ENCODE results near the gene BOK.
"Not testable (repeated sequence)": the region's sequence is repeated elsewhere in the genome, so short reads cannot be mapped to it uniquely, and the experiment has no call there.

BOK gene, protein sequence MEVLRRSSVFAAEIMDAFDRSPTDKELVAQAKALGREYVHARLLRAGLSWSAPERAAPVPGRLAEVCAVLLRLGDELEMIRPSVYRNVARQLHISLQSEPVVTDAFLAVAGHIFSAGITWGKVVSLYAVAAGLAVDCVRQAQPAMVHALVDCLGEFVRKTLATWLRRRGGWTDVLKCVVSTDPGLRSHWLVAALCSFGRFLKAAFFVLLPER

GRCh38 chr2:241558532-241559322 is at the start of gene BOK:
Gene BOK, plus strand, starts transcription at chr2:241558745. Its CDS starts 739 bp downstream, at chr2:241559484.
- DNase-seq: peak; percentile 29 to 39

DNA sequence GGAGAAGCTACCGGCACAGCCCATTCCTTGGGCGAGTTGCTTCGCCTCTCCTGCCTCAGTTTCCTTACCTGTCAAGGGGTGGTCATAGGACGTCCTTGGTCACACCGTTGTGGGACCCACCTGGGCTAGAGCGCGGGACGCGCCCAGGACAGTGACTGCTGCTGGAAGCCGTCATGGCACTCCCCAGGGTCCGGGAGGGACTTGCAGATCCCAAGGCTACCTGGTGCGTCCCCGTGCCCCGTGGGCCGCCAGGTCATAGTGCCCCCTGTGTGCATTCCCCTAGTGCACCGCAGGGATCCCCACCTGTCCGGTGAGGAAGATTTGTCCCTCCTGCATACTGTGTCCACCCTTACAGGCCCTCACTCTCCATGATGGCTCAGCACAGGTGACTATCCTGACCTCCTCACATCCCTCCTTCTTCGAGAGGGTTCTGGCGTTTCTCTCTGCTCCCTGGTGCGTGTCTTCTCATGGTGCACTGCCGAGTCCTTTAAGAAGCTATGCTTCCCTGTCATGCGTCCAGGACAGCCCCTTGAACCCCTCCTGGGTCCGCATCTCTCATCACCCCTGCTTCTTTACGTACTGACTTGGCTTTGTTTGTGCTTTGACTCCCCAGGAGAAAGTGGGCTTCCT is 49.3 kb upstream of the BOK start:
- DNase-seq: no peak

DNA sequence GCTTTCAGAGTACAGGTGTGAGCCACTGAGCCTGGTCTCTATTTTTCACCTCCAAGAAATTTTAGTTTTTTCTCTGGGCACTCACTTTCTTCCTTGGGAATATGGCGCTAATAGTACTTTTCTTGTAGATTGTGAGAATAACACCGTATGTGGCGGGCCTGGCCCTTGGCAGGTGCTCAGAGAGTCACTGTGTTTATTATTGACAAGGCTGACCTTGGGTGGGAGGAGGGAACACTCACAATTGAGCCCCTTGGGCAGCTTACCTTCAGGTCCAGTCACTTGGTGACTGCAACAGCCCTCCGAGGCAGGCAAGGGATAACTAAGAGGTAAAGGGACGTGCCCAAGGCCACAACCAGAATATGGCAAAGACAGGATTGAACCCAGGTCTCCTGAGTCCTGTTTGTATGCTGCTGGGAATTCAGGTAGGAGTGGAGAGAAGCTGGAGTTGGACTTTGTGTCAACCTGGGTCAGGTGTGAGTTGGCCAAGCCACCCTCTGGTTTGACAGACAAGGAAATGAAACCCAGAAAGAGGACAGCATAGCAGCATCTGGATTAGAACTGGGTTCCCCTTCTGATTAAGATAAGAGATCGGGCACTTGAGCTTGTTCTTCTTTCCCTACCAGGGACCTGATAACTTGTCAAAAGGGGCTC is 47.3 kb upstream of the BOK start:
- DNase-seq: no peak

GRCh38 chr2:241514553-241514952 is 44.0 kb upstream of the BOK start:
- no peak for DNase-seq

GRCh38 chr2:241514986-241515737 is 43.4 kb upstream of the BOK start:
- DNase-seq: no peak

GRCh38 chr2:241516520-241516965 is 42.0 kb upstream of the BOK start:
- no peak for DNase-seq

DNA sequence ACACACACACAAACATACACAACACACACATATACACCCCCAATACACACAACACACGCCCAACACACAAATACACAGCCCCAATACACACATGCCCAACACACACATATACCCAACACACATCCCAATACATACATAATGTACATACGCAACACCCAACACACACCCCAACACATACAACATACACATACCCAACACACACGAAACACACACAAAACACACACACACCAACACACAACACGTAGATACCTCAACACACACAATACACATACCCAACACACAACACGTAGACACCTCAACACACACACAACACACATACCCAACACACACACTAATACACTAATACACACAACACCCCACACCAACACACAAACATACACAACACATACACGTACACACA is 41.2 kb upstream of the BOK start:
- DNase-seq: no peak

DNA sequence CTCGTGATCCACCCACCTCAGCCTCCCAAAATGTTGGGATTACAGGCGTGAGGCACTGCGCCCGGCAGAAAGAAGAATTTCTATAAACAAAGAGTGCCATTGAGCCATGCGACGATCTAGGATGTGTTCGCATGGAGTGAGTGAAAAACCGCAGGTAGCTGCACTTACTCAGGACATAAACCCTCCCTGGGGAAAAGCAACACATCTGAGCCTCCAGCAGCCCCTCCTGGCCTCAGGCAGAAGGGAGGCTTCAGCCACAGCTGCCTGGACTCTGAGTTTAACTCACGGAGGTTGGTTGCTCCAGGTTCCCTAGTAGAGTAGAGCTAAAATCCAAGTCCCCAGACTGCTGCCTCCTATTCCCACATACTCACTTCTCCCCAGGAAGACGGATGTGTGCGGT is 38.9 kb upstream of the BOK start:
- DNase-seq: peak in 1 of 2 experiments; percentile 18

DNA sequence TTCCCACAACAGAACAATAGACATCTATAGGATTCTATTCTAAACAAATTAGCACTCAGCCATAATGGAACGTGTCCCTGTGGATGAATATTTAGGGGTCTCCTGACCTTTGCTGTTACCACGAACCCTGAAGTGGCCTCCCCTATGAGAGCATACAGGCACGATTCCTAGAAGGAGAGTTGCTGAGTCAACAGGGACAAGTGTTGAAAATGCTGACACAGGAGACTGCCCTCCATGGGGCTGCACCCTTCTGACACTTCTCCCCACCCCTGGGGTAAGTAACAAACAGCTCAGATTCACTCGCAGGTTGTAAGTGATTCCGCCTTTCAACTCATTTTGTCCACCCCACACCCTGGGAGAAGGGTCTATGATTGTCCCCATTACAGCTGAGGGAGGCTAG is 36.1 kb upstream of the BOK start:
- no peak for DNase-seq

- DNase-seq: not testable (repeated sequence)
These were observed 32.4 kb upstream of the BOK start for GRCh38 chr2:241525818-241526780.

GRCh38 chr2:241530571-241530970 is 28.0 kb upstream of the BOK start:
- DNase-seq: no peak

GRCh38 chr2:241531161-241531722 is 27.3 kb upstream of the BOK start:
- DNase-seq: no peak

- DNase-seq: no peak
These were observed 26.4 kb upstream of the BOK start for GRCh38 chr2:241532168-241532567.

DNA sequence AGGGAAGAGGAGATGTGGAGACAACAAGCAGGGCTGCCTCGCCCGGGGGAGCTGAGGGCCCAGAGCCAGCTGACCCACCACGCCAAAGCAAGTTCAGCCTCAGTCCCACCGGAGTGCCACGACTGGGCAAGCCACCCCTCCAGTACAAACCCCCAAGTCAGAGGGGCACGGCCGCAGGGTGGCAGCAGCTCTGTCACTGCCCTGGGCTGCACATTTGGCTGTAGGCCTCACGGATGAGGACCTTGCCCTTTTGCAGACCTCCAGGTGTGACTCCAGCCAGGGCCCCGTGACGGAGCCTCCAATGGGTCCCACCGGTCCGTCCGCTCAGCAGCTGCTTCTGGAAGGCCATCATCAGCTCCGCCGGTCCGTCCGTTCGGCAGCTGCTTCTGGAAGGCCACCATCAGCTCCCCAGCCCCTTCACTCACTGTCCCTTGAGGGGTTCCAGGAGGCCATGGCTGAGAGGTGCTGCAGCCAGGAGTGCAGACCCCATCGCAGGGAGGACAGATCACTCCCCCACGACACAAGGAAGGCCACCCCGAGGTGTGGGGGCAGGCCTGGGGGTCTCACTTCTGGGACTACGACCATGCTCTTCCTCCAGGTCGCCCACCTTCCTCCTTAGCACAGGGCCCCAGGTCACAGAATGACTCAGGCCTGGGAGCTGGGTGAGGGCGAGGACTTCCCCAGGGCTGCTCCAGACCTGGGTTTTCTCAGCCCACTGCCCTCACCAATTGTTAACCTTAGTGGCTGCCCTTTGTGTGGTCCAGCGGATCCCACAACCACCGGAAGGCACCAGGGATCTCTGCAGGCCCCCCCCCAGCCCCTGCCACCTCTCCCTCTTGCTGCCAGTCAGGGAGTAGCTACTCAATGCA is 25.6 kb upstream of the BOK start:
- DNase-seq: no peak

GRCh38 chr2:241534293-241534692 is 24.3 kb upstream of the BOK start:
- DNase-seq: no peak

DNA sequence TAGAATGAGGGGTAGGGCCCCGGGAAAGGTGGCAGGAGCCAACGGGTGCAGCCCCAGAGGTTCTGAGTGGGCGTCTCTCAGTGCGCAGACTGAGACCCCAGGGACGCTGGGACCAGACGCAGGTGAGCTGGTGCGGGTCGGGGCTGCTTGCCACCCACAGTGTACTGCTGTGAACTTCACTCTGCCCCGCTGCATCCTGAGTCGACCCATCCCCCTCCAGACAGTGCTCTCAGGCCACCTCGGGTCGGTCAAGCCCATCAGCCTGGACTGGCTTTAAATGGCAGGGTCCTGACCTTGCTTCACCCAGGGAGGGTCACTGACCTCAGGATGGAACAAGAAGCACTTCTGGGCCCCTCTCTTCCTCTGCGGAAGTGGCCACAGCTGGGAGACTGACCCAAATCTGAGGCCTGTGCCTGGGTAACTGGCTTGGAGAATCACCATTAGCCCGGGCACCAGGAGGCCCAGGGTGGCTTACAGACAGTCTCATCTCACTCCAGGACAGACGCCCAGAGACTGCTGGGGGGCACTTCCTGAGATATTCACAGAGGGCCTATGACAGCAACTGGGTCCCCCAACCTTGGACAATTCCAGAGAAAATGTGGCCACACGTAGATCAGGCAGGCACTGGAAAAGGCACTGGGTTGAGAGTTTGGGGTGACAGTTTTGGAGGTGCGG is 23.7 kb upstream of the BOK start:
- DNase-seq: no peak

DNA sequence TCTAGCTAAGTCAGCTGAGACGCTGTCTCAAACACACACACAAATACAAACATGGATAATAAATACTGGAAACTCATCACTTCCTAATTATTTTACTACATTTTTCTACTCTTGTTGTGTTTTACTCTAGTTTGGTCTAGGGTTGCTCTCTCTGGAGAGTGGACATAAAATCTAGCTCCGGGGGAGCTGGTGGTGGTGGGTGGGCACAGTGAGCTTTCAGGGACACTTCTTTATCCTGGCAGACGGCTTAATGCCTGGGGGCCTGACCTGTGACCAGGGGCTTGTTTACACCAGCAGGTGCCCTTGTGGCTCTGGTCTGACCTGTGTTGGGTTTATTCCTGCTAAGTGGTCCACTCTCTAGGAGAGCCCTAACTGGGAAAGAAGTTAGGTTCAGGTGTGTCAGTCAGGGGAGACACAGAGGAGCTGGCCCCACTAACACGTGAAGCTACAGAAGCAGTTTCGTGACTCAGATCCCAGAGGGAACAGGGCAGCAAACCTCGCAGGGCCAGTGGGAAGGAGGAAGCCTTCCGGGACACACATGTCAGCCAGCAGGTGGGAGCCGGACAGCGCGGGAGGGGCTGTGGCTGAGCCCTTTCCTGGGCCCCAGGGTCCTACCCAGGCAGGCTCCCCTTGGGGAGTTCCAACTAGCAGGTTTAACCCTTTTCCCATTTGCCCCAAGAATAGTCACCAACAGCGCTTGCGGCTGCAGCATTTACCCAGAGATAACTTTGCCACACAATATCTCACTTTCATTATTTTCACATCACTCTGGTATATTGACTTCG is 22.5 kb upstream of the BOK start:
- DNase-seq: no peak

GRCh38 chr2:241538838-241539615 is 19.5 kb upstream of the BOK start:
- no peak for DNase-seq
